Neutrophil (primary cell): ENCODE results near the gene TLR6.
A peak's percentile ranks its signal among the peaks of the same experiment; 100 is the strongest.
"Not testable (repeated sequence)": the region's sequence is repeated elsewhere in the genome, so short reads cannot be mapped to it uniquely, and the experiment has no call there.

Experiments
- H3K27ac ChIP-seq: fragments of 200-600 bp; sonication (generic); 2 replicates; pipeline ENCODE4 v1.5.1; 2016; ENCODE audit warnings: mild to moderate bottlenecking, moderate library complexity
- H3K27me3 ChIP-seq: fragments of 200-600 bp; sonication (generic); 2 replicates; pipeline ENCODE4 v1.6.0; 2016; ENCODE audit warnings: mild to moderate bottlenecking
- H3K36me3 ChIP-seq: fragments of 200-600 bp; sonication (generic); 2 replicates; pipeline ENCODE4 v1.5.1; 2017
- H3K4me1 ChIP-seq, 2 experiments: fragments of 200-600 bp in 1 of 2; sonication (generic) in 1 of 2; 1 replicate in 1 of 2; 2 replicates in 1 of 2; pipeline versions ENCODE4 v1.5.1 to v1.6.1; 2013 to 2016; ENCODE audit warnings: low read depth in 1 of 2, low read length in 1 of 2, mild to moderate bottlenecking in 1 of 2, moderate library complexity in 1 of 2; ENCODE audit not compliant: control insufficient read depth in 1 of 2, insufficient read depth in 1 of 2
- H3K4me3 ChIP-seq, 2 experiments: fragments of 200-600 bp in 1 of 2; sonication (generic) in 1 of 2; 1 replicate in 1 of 2; 2 replicates in 1 of 2; pipeline ENCODE4 v1.5.1; 2013 to 2016; ENCODE audit warnings: low read depth in 1 of 2, low read length in 1 of 2, mild to moderate bottlenecking in 1 of 2, moderate library complexity in 1 of 2
- H3K9me3 ChIP-seq: fragments of 200-600 bp; sonication (generic); 2 replicates; pipeline ENCODE4 v1.5.1; 2016
- CTCF ChIP-seq: fragments of 200-600 bp; sonication (generic); IDR thresholded peaks from 2 replicates; pipeline ENCODE4 v1.5.1; 2016; ENCODE audit warnings: antibody characterized with exemption

TLR6 gene

DNA sequence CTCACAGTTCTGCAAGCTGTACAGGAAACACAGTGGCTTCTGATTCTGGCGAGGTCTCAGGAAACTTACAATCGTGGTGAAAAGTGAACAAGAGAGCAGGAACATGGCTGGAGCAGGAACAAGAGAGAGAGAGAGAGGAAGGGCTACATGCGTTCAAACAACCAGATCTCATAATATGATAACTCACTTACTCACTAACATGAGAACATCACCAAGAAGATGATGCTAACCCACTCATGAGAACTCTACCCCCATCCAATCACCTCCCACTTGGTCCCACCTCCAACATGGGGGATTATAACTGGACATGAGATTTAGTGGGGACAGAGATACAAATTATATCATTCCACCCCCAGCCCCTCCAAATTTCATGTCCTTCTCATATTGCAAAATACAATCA is 42.2 kb downstream of the TLR6 start:
- H3K36me3 ChIP-seq, result no peaks in the 10 kb centered on the region
- peak overlapping the region in 1 of 2 experiments; percentile 13 for H3K4me3 ChIP-seq
- H3K27ac ChIP-seq, result peak overlapping the region; percentile 78
- H3K9me3 ChIP-seq, result no peaks in the 10 kb centered on the region
- H3K4me1 ChIP-seq, result peaks cover 82 to 90% of the 10 kb centered on the region in 2 experiments
- H3K27me3 ChIP-seq, result no peaks in the 10 kb centered on the region
- TF ChIP-seq CTCF, result no peak

- H3K27me3 ChIP-seq, result no peaks in the 10 kb centered on the region
- H3K9me3 ChIP-seq, result no peaks in the 10 kb centered on the region
- TF ChIP-seq CTCF, result no peak
- H3K4me3 ChIP-seq, result no peak overlapping the region
- H3K36me3 ChIP-seq, result no peaks in the 10 kb centered on the region
- H3K4me1 ChIP-seq, result peaks cover 75 to 84% of the 10 kb centered on the region in 2 experiments
- peak overlapping the region; percentile 19 for H3K27ac ChIP-seq
Observed at GRCh38 chr4:38811297-38811696, 45.3 kb downstream of the TLR6 start.

GRCh38 chr4:38807462-38807861 is 49.2 kb downstream of the TLR6 start:
- not testable (repeated sequence) for H3K36me3 ChIP-seq, H3K4me3 ChIP-seq, H3K27ac ChIP-seq, H3K9me3 ChIP-seq, H3K27me3 ChIP-seq
- peaks cover 62 to 69% of the 10 kb centered on the region in 2 experiments for H3K4me1 ChIP-seq

DNA sequence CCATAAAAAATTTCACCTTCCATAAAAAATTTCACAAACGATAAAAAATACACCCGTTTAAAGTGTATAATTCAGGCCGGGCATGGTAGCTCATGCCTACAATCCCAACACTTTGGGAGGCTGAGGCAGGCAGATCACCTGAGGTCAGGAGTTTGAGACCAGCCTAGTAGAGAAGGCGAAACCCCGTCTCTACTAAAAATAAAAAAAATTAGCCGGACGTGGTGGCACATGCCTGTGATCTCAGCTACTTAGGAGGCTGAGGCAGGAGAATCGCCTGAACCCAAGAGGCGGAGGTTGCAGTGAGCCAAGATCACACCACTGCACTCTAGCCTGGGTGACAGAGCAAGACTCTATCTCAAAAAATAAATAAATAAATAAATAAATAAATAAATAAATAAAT is 50.4 kb downstream of the TLR6 start:
- H3K9me3 ChIP-seq, H3K27me3 ChIP-seq: not testable (repeated sequence)
- Histone ChIP-seq H3K4me3 (peak overlapping the region; percentile 75 to 79), H3K4me1 (peaks cover 62 to 70% of the 10 kb centered on the region in 2 experiments), H3K36me3 (peaks cover 21% of the 10 kb centered on the region), H3K27ac (peak overlapping the region; percentile 92)

- Histone ChIP-seq H3K27me3 (no peaks in the 10 kb centered on the region), H3K36me3 (peaks cover 27% of the 10 kb centered on the region), H3K4me1 (peaks cover 63 to 68% of the 10 kb centered on the region in 2 experiments), H3K27ac (peak overlapping the region; percentile 92), H3K9me3 (no peaks in the 10 kb centered on the region), H3K4me3 (peak overlapping the region; percentile 75 to 79)
- TF ChIP-seq CTCF, result no peak
Observed at GRCh38 chr4:38805530-38806145, 51.0 kb downstream of the TLR6 start.

- H3K36me3 ChIP-seq, result peaks cover 35% of the 10 kb centered on the region
- H3K27ac ChIP-seq, result peak within 1 kb of the TSS; percentile 92
- no peaks in the 10 kb centered on the region for H3K9me3 ChIP-seq
- peak within 1 kb of the TSS; percentile 75 to 79 for H3K4me3 ChIP-seq
- no peaks in the 10 kb centered on the region for H3K27me3 ChIP-seq
- H3K4me1 ChIP-seq, result peaks cover 63 to 68% of the 10 kb centered on the region in 2 experiments
- peak; percentile 85 for TF ChIP-seq CTCF
Observed at GRCh38 chr4:38804654-38805295, 51.8 kb downstream of the TLR6 start, which contains the start of gene TLR1. Gene TLR1, minus strand, starts transcription at chr4:38804791. Its CDS starts 5,960 bp downstream, at chr4:38798831.
